ENCODE data around the gene TSHR. TPM values are rescaled to one million over a fixed set of nuclear protein-coding genes. Genes with fewer than 3 reads are reported as not detected.

Gene TSHR
- total and polyA plus RNA-seq, 11 donors: not detected

- H3K9me3 ChIP-seq: no peaks in the 10 kb centered on the region
- no peaks in the 10 kb centered on the region for H3K4me1 ChIP-seq
- peaks cover 0 to 5% (median 0%) of the 10 kb centered on the region in 9 donors for H3K27me3 ChIP-seq
- no peaks in the 10 kb centered on the region for H3K36me3 ChIP-seq
- TF ChIP-seq POLR2A (IDR thresholded peaks at IDR 0.05) (no peak), CTCF (IDR thresholded peaks at IDR 0.05) (no peak)
- ATAC-seq (no peak), DNase-seq (no peak)
- H3K4me3 ChIP-seq: no peak overlapping the region
- no peak overlapping the region for H3K27ac ChIP-seq
- intact Hi-C loops (cut with DNase I): no loop called here
Measured at GRCh38 chr14:80977221-80977620, 21.8 kb downstream of the TSHR start.

GRCh38 chr14:80978403-80978802 is 23.0 kb downstream of the TSHR start:
- Histone ChIP-seq H3K9me3 (no peaks in the 10 kb centered on the region), H3K27me3 (peaks cover 0 to 5% (median 0%) of the 10 kb centered on the region in 9 donors), H3K4me3 (no peak overlapping the region), H3K4me1 (no peaks in the 10 kb centered on the region), H3K27ac (no peak overlapping the region), H3K36me3 (no peaks in the 10 kb centered on the region)
- intact Hi-C loops (cut with DNase I): no loop called here
- ATAC-seq: no peak
- WGBS, 4 donors: 31 to 41% (median 38%) methylated on average over 1 to 2 of the region's 2 CpGs
- DNase-seq: no peak
- TF ChIP-seq POLR2A (IDR thresholded peaks at IDR 0.05): no peak
- TF ChIP-seq CTCF (IDR thresholded peaks at IDR 0.05): no peak

- Histone ChIP-seq H3K36me3 (no peaks in the 10 kb centered on the region), H3K4me3 (no peak overlapping the region), H3K27me3 (peaks cover 0 to 5% (median 0%) of the 10 kb centered on the region in 9 donors), H3K9me3 (no peaks in the 10 kb centered on the region), H3K4me1 (no peaks in the 10 kb centered on the region), H3K27ac (no peak overlapping the region)
- intact Hi-C loops (cut with DNase I): no loop called here
- WGBS, 4 donors: 65 to 75% (median 71%) methylated on average over 2 of the region's 2 CpGs
- ATAC-seq (no peak), DNase-seq (no peak)
- TF ChIP-seq CTCF (IDR thresholded peaks at IDR 0.05) (no peak), POLR2A (IDR thresholded peaks at IDR 0.05) (no peak)
Measured at GRCh38 chr14:80979951-80980350, 24.5 kb downstream of the TSHR start.

GRCh38 chr14:80981156-80981555 is 25.7 kb downstream of the TSHR start:
- Histone ChIP-seq H3K4me3 (no peak overlapping the region), H3K27ac (no peak overlapping the region), H3K4me1 (no peaks in the 10 kb centered on the region), H3K36me3 (no peaks in the 10 kb centered on the region), H3K27me3 (peaks cover 0 to 12% (median 0%) of the 10 kb centered on the region in 9 donors), H3K9me3 (no peaks in the 10 kb centered on the region)
- intact Hi-C loops (cut with DNase I): no loop called here
- DNase-seq: no peak
- WGBS, 4 donors: 66 to 75% (median 68%) methylated on average over 3 of the region's 3 CpGs
- ATAC-seq: no peak
- TF ChIP-seq POLR2A (IDR thresholded peaks at IDR 0.05): no peak
- no peak for TF ChIP-seq CTCF (IDR thresholded peaks at IDR 0.05)

Data from heart left ventricle (tissue), 16 donors.